ENCODE results near the gene MEAF6.

- TF ChIP-seq CTCF (IDR thresholded peaks at IDR 0.05) (no peak), POLR2AphosphoS5 (IDR thresholded peaks at IDR 0.05) (no peak)
Observed at GRCh38 chr1:37562984-37563383, 48.4 kb upstream of the MEAF6 start.
